CD4-positive, alpha-beta T cell treated with Interleukin-21 for 1 hour (primary cell): ENCODE results near the gene ZG16B.

ENCODE experiments used
- DNase-seq: peaks from one replicate; pipeline ENCODE4 v3.0.0-alpha.2; 2020

ZG16B gene

GRCh38 chr16:2848933-2849725 lies 19.0 kb downstream of the ZG16B start:
- DNase-seq = no peak

- DNase-seq = no peak
Observed at GRCh38 chr16:2852003-2852730, 22.1 kb downstream of the ZG16B start.

GRCh38 chr16:2852731-2853507 lies 22.8 kb downstream of the ZG16B start:
- DNase-seq = no peak

- no peak for DNase-seq
Observed at GRCh38 chr16:2853531-2854073, 23.5 kb downstream of the ZG16B start.

GRCh38 chr16:2854700-2855309 lies 24.7 kb downstream of the ZG16B start:
- no peak for DNase-seq

- DNase-seq = no peak
Observed at GRCh38 chr16:2855536-2855935, 25.4 kb downstream of the ZG16B start.

- DNase-seq = no peak
Observed at GRCh38 chr16:2856061-2856670, 26.1 kb downstream of the ZG16B start.

GRCh38 chr16:2856686-2857450 lies 26.8 kb downstream of the ZG16B start:
- DNase-seq = no peak

- no peak for DNase-seq
Observed at GRCh38 chr16:2857451-2858244, 27.5 kb downstream of the ZG16B start, which contains the start of gene PRSS22. TSS of gene PRSS22 (minus strand) at chr16:2858170. CDS start at chr16:2858104, 66 bp downstream.

- no peak for DNase-seq
Observed at GRCh38 chr16:2858245-2859025, 28.3 kb downstream of the ZG16B start.

- DNase-seq = no peak
Observed at GRCh38 chr16:2859686-2860265, 29.7 kb downstream of the ZG16B start.

GRCh38 chr16:2860826-2861567 lies 30.9 kb downstream of the ZG16B start:
- no peak for DNase-seq

GRCh38 chr16:2865651-2866050 lies 35.5 kb downstream of the ZG16B start:
- no peak for DNase-seq

GRCh38 chr16:2866431-2866830 lies 36.3 kb downstream of the ZG16B start:
- no peak for DNase-seq

- DNase-seq = no peak
Observed at GRCh38 chr16:2867661-2867986, 37.5 kb downstream of the ZG16B start.

GRCh38 chr16:2867987-2868789 lies 38.1 kb downstream of the ZG16B start:
- DNase-seq = peak; percentile 97

- DNase-seq = no peak
Observed at GRCh38 chr16:2871926-2872325, 41.8 kb downstream of the ZG16B start.
